Neural progenitor cell (in vitro differentiated cells): ENCODE data around the gene TAF4B. TPM values are rescaled to one million over a fixed set of nuclear protein-coding genes. Genes with fewer than 3 reads are reported as not detected.

Experiments used
- DNase-seq: peaks from one replicate; pipeline ENCODE4 v3.0.0-alpha.2; 2016; ENCODE audit warnings: low spot score
- H2AFZ ChIP-seq: fragments of 200-600 bp; sonication (generic); replicated peaks from 2 replicates; pipeline ENCODE4 v1.6.1; 2016; ENCODE audit warnings: antibody characterized with exemption
- H3F3A ChIP-seq: fragments of 200-600 bp; sonication (generic); 2 replicates; pipeline ENCODE4 v1.6.1; 2016; ENCODE audit warnings: antibody characterized with exemption, low read depth
- H3K27ac ChIP-seq: fragments of 200-600 bp; sonication (generic); 2 replicates; pipeline ENCODE4 v1.5.1; 2016; ENCODE audit warnings: mild to moderate bottlenecking
- H3K27me3 ChIP-seq: fragments of 200-600 bp; sonication (generic); 2 replicates; pipeline ENCODE4 v1.6.1; 2016; ENCODE audit warnings: mild to moderate bottlenecking, moderate library complexity
- H3K36me3 ChIP-seq: fragments of 200-600 bp; sonication (generic); 2 replicates; pipeline ENCODE4 v1.5.1; 2016
- H3K4me1 ChIP-seq: fragments of 200-600 bp; sonication (generic); 2 replicates; pipeline ENCODE4 v1.6.1; 2016; ENCODE audit warnings: mixed run types
- H3K4me2 ChIP-seq: fragments of 200-600 bp; sonication (generic); 2 replicates; pipeline ENCODE4 v1.6.1; 2016
- H3K4me3 ChIP-seq: fragments of 200-600 bp; sonication (generic); 2 replicates; pipeline ENCODE4 v1.5.1; 2016
- H3K79me2 ChIP-seq: fragments of 200-600 bp; sonication (generic); 2 replicates; pipeline ENCODE4 v1.6.1; 2016; ENCODE audit warnings: low read depth
- H3K9ac ChIP-seq: fragments of 200-600 bp; sonication (generic); 2 replicates; pipeline ENCODE4 v1.6.1; 2016
- H3K9me3 ChIP-seq: fragments of 200-600 bp; sonication (generic); 2 replicates; pipeline ENCODE4 v1.5.1; 2016; ENCODE audit warnings: low read depth
- H4K20me1 ChIP-seq: fragments of 200-600 bp; sonication (generic); 2 replicates; pipeline ENCODE4 v1.6.1; 2016; ENCODE audit warnings: low read depth
- H3K27ac Mint-ChIP-seq: 3 replicates; pipeline ENCODE4 v1.8.0; 2021; ENCODE audit warnings: mixed read lengths
- H3K27me3 Mint-ChIP-seq: 2 replicates; pipeline ENCODE4 v1.8.0; 2022; ENCODE audit warnings: low read depth, mild to moderate bottlenecking, inconsistent platforms, moderate library complexity, mixed read lengths; ENCODE audit not compliant: insufficient read depth
- H3K36me3 Mint-ChIP-seq: 3 replicates; pipeline ENCODE4 v1.8.0; 2021; ENCODE audit warnings: mixed read lengths
- H3K4me1 Mint-ChIP-seq: 3 replicates; pipeline ENCODE4 v1.8.0; 2021; ENCODE audit warnings: mixed read lengths
- H3K4me3 Mint-ChIP-seq: 3 replicates; pipeline ENCODE4 v1.8.0; 2021; ENCODE audit warnings: mild to moderate bottlenecking, moderate library complexity, mixed read lengths
- H3K9me3 Mint-ChIP-seq: 3 replicates; pipeline ENCODE4 v1.8.0; 2020; ENCODE audit warnings: mixed read lengths
- EZH2 ChIP-seq: fragments of 200-600 bp; sonication (generic); IDR thresholded peaks from 2 replicates; pipeline ENCODE4 v1.6.1; 2017; ENCODE audit warnings: antibody characterized with exemption, mild to moderate bottlenecking, moderate library complexity
- EZH2phosphoT487 ChIP-seq: fragments of 200-600 bp; sonication (generic); IDR thresholded peaks from 2 replicates; pipeline ENCODE4 v1.6.1; 2017; ENCODE audit warnings: antibody characterized with exemption
- total RNA-seq: library from RNA; depleted of rRNA; stranded (reverse); fragments of >200 nt; gene quantifications from 2 replicates; pipeline ENCODE4 v1.2.3, GENCODE V29; 2015; ENCODE audit warnings: low replicate concordance
- TF ChIP-seq, protein P1 (sequence below): fragments of 200-600 bp; sonication (generic); IDR thresholded peaks from 2 replicates; pipeline ENCODE4 v1.5.1; 2017; ENCODE audit warnings: antibody characterized with exemption, mild to moderate bottlenecking

Gene TAF4B
- total RNA-seq, 1 donor from 2014 or later = 6.9 TPM

DNA sequence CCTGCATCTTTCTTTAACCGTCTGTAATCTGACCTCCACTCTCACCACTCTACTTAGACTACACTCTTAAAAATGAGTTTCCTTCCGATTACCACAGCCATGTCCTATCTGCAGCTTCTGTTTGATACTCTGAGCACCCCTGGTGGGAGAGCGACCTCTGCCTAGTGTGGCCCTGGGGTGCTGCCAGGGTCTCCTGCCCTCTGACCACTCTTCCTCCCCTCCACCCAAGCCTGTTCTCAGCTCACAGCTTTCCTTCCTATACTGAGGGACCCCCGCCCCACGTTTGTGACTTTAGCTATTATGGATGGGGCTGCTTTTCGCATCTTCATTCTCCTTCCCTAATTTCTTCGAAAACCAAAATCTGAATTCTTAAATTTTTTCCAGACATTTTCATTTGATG is 189.4 kb downstream of the TAF4B start:
- Histone ChIP-seq H2AFZ (no peak overlapping the region), H3K9me3 (no peaks in the 10 kb centered on the region), H3F3A (no peaks in the 10 kb centered on the region), H3K27ac (no peak overlapping the region), H3K27me3 (no peaks in the 10 kb centered on the region), H3K79me2 (no peaks in the 10 kb centered on the region), H3K4me3 (no peak overlapping the region), H3K9ac (no peak overlapping the region), H3K36me3 (no peaks in the 10 kb centered on the region), H3K4me2 (no peak overlapping the region), H4K20me1 (no peaks in the 10 kb centered on the region), H3K4me1 (no peaks in the 10 kb centered on the region)
- no peak overlapping the region for H3K27ac Mint-ChIP-seq
- DNase-seq = no peak
- TF ChIP-seq, protein P1, sequence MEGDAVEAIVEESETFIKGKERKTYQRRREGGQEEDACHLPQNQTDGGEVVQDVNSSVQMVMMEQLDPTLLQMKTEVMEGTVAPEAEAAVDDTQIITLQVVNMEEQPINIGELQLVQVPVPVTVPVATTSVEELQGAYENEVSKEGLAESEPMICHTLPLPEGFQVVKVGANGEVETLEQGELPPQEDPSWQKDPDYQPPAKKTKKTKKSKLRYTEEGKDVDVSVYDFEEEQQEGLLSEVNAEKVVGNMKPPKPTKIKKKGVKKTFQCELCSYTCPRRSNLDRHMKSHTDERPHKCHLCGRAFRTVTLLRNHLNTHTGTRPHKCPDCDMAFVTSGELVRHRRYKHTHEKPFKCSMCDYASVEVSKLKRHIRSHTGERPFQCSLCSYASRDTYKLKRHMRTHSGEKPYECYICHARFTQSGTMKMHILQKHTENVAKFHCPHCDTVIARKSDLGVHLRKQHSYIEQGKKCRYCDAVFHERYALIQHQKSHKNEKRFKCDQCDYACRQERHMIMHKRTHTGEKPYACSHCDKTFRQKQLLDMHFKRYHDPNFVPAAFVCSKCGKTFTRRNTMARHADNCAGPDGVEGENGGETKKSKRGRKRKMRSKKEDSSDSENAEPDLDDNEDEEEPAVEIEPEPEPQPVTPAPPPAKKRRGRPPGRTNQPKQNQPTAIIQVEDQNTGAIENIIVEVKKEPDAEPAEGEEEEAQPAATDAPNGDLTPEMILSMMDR = no peak
- no peak for TF ChIP-seq EZH2phosphoT487
- no peak for TF ChIP-seq EZH2
- peaks cover 2% of the 10 kb centered on the region for H3K9me3 Mint-ChIP-seq
- no peaks in the 10 kb centered on the region for H3K36me3 Mint-ChIP-seq
- peaks cover 9% of the 10 kb centered on the region for H3K4me1 Mint-ChIP-seq
- peaks cover 6% of the 10 kb centered on the region for H3K27me3 Mint-ChIP-seq
- no peak overlapping the region for H3K4me3 Mint-ChIP-seq

DNA sequence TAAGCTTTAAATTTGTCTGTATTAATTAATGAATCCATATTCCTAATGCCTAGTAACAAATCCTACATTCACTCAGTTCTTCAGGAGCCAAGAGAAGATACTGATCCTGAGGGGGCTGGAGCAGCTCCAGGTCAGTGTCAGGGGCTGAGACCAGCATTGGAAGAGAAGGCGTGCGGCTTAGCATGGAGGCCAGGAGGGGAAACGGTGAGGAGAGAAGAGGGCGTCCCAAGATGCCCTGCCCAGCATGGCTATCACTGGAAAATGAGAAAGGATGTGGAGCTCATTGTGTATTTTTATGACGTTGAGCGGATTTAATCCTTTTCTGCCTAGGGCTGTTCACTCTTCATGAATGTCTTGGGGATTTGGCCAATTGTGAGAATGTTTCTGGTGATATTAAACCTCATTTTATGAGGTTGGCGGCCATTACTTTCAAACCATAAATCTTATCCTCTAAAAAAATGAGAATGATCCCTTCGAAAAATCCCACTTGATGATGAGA is 190.5 kb downstream of the TAF4B start:
- Mint-ChIP-seq H3K4me1 (peaks cover 13% of the 10 kb centered on the region), H3K27me3 (peaks cover 4% of the 10 kb centered on the region), H3K36me3 (no peaks in the 10 kb centered on the region), H3K27ac (no peak overlapping the region), H3K9me3 (peaks cover 2% of the 10 kb centered on the region), H3K4me3 (no peak overlapping the region)
- TF ChIP-seq EZH2phosphoT487 (no peak), EZH2 (no peak)
- TF ChIP-seq, protein P1 = no peak
- no peaks in the 10 kb centered on the region for H4K20me1 ChIP-seq
- H3K36me3 ChIP-seq = no peaks in the 10 kb centered on the region
- H3F3A ChIP-seq = no peaks in the 10 kb centered on the region
- DNase-seq = no peak
- H2AFZ ChIP-seq = no peak overlapping the region
- H3K4me1 ChIP-seq = no peaks in the 10 kb centered on the region
- H3K9me3 ChIP-seq = no peaks in the 10 kb centered on the region
- H3K27me3 ChIP-seq = no peaks in the 10 kb centered on the region
- no peak overlapping the region for H3K27ac ChIP-seq
- no peak overlapping the region for H3K4me3 ChIP-seq
- H3K4me2 ChIP-seq = no peak overlapping the region
- H3K79me2 ChIP-seq = no peaks in the 10 kb centered on the region
- no peak overlapping the region for H3K9ac ChIP-seq

DNA sequence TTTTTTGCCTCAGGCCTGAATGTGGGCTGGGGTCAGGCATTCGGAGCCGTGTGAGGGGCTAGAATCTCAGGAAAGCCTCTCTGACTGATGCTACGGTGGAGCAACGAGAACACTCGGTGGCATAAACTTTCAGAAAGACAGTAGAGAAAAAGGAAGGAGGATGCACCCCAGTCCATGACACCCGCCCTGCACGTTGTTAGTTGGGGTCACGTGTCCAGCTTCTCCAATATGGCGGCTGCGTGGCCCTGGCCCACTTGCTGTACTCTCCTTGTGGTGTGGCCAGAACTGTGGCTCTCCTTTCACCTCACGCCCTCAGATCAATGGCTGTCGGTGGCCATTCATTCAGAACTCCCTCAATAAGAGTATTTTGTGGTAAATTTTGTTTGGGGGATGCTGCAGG is 190.9 kb downstream of the TAF4B start:
- Histone ChIP-seq H3K9ac (no peak overlapping the region), H3F3A (no peaks in the 10 kb centered on the region), H2AFZ (no peak overlapping the region), H3K79me2 (no peaks in the 10 kb centered on the region), H4K20me1 (no peaks in the 10 kb centered on the region), H3K4me1 (no peaks in the 10 kb centered on the region), H3K27ac (no peak overlapping the region), H3K27me3 (no peaks in the 10 kb centered on the region), H3K9me3 (no peaks in the 10 kb centered on the region), H3K4me2 (no peak overlapping the region), H3K4me3 (no peak overlapping the region), H3K36me3 (no peaks in the 10 kb centered on the region)
- Mint-ChIP-seq H3K27me3 (peaks cover 4% of the 10 kb centered on the region), H3K4me3 (no peak overlapping the region), H3K9me3 (peaks cover 2% of the 10 kb centered on the region), H3K27ac (no peak overlapping the region), H3K4me1 (peaks cover 13% of the 10 kb centered on the region), H3K36me3 (no peaks in the 10 kb centered on the region)
- no peak for DNase-seq
- TF ChIP-seq, protein P1 = no peak
- TF ChIP-seq EZH2phosphoT487 = no peak
